Prostate gland (tissue), 2 donors: ENCODE measurements around the gene WNT5B.

ENCODE experiments used
- POLR2A ChIP-seq: fragments of 450-650 bp; IDR thresholded peaks from one replicate; pipeline ENCODE4 v1.6.1; 2016; ENCODE audit warnings: antibody characterized with exemption, mild to moderate bottlenecking
- TF ChIP-seq, protein P1 (sequence below), 4 experiments: fragments of 200-600 bp in 2 of 4; fragments of 450-650 bp in 2 of 4; sonication (generic) in 2 of 4; IDR thresholded peaks; 1 replicate in 3 of 4; 2 replicates in 1 of 4; pipeline ENCODE4 v1.5.1; 2016 to 2019; ENCODE audit warnings: antibody characterized with exemption in 4 of 4, mild to moderate bottlenecking in 2 of 4, moderate library complexity in 2 of 4

DNA sequence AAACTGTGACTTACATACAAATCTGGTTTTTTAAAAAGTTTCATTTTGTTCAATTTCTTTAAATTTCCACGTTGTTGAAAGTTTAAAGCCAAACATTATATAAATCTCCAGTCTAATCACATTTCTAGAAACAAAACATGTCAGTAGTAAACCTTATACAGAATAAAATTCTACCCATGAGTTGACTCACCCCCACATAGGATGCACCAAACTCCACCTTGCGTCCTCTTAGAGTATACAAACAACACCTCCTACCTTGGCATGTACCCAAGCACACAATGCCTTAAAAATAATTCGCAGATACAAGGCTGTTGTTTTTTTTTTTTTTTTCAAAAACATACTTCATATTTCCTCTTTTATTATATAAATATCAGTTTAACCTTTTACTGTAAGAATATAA lies 38.0 kb upstream of the WNT5B start:
- TF ChIP-seq, protein P1, sequence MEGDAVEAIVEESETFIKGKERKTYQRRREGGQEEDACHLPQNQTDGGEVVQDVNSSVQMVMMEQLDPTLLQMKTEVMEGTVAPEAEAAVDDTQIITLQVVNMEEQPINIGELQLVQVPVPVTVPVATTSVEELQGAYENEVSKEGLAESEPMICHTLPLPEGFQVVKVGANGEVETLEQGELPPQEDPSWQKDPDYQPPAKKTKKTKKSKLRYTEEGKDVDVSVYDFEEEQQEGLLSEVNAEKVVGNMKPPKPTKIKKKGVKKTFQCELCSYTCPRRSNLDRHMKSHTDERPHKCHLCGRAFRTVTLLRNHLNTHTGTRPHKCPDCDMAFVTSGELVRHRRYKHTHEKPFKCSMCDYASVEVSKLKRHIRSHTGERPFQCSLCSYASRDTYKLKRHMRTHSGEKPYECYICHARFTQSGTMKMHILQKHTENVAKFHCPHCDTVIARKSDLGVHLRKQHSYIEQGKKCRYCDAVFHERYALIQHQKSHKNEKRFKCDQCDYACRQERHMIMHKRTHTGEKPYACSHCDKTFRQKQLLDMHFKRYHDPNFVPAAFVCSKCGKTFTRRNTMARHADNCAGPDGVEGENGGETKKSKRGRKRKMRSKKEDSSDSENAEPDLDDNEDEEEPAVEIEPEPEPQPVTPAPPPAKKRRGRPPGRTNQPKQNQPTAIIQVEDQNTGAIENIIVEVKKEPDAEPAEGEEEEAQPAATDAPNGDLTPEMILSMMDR (IDR thresholded peaks at IDR 0.05) = no peak
- no peak for TF ChIP-seq POLR2A
